Fibroblast of villous mesenchyme (primary cell): ENCODE measurements around the gene RPL26. TPM values are rescaled to one million over a fixed set of nuclear protein-coding genes. Genes with fewer than 3 reads are reported as not detected.
"Not testable (repeated sequence)": the region's sequence is repeated elsewhere in the genome, so short reads cannot be mapped to it uniquely, and the experiment has no call there.

Experiments used
- DNase-seq: peaks from one replicate; pipeline ENCODE4 v3.0.0-alpha.2; 2010; ENCODE audit warnings: low read depth
- H3K4me3 ChIP-seq: 2 replicates; pipeline ENCODE4 v1.5.1; 2011; ENCODE audit warnings: low read depth, mild to moderate bottlenecking, low read length
- total RNA-seq: library from RNA; depleted of rRNA; stranded (reverse); fragments of >200 nt; gene quantifications from 2 replicates; pipeline ENCODE4 v1.2.3, GENCODE V29; 2012
- TF ChIP-seq, protein P1 (sequence below): IDR thresholded peaks from 2 replicates; pipeline ENCODE4 v1.5.1; 2012; ENCODE audit warnings: low read depth, mild to moderate bottlenecking, low read length; ENCODE audit not compliant: insufficient read depth

The RPL26 gene
- total RNA-seq, 1 donor = 2,045 TPM

DNA sequence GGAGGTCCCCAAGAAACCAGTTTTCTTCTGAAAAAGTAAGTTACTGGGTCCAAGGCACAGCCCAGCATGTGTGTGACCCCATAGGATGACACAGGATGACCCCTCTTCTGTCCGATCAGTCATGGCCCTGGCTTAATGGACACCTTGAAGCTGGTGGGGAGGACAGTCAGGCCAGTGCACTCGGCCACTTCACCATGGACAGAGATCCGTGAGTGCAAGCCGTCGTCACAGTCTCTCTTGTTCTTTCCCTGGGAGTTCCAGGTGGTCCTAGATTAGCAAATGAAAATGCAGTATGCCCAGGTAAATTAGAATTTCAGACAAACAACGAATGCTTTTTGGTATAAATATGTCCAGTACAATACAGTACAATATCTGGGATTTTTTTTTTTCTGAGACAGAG lies 16.0 kb upstream of the RPL26 start:
- no peak for DNase-seq
- TF ChIP-seq, protein P1, sequence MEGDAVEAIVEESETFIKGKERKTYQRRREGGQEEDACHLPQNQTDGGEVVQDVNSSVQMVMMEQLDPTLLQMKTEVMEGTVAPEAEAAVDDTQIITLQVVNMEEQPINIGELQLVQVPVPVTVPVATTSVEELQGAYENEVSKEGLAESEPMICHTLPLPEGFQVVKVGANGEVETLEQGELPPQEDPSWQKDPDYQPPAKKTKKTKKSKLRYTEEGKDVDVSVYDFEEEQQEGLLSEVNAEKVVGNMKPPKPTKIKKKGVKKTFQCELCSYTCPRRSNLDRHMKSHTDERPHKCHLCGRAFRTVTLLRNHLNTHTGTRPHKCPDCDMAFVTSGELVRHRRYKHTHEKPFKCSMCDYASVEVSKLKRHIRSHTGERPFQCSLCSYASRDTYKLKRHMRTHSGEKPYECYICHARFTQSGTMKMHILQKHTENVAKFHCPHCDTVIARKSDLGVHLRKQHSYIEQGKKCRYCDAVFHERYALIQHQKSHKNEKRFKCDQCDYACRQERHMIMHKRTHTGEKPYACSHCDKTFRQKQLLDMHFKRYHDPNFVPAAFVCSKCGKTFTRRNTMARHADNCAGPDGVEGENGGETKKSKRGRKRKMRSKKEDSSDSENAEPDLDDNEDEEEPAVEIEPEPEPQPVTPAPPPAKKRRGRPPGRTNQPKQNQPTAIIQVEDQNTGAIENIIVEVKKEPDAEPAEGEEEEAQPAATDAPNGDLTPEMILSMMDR = no peak
- H3K4me3 ChIP-seq = no peak overlapping the region

DNA sequence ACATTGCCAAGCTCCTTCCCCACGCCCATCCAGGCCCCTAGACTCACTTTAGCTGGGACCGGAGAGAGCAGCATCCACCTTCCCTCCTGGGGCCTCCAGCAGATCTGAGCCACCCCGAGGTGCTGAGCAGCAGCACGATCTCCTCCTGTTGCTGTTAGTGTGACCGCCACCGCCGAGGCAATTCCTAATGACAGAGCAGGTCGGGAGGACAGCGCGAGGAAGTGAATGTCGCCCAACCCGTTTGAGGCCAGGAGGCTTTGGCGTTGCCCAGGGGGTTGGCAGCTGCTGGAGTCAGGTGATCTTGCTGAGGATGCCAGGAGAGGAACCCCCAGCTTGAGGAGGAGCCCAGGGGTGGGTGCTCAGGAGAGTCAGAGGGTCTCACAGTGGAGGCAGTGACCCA lies 14.6 kb upstream of the RPL26 start, which contains the start of gene RNF222:
TSS of gene RNF222 (minus strand) at position 192 of the 400 bp plus-strand sequence. CDS start 4,366 bp downstream, outside the sequence.
- no peak within 1 kb of the TSS for H3K4me3 ChIP-seq
- DNase-seq = no peak
- TF ChIP-seq, protein P1 = no peak

DNA sequence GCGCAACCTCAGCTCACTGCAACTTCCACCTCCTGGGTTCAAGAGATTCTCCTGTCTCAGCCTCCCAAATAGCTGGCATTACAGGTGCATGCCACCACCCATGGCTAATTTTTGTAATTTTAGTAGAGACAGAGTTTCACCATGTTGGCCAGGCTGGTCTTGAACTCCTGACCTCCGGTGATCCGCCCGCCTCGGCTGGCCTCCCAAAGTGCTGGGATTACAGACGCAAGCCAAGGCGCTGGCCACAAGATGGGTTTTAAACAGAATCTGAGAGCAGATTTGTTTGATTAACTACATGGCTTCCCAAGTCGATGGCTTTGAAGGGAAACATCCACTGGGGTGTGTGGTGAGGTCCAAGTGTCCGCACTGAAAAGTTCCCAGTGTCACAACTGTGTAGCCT lies 11.5 kb upstream of the RPL26 start:
- not testable (repeated sequence) for DNase-seq, H3K4me3 ChIP-seq

DNA sequence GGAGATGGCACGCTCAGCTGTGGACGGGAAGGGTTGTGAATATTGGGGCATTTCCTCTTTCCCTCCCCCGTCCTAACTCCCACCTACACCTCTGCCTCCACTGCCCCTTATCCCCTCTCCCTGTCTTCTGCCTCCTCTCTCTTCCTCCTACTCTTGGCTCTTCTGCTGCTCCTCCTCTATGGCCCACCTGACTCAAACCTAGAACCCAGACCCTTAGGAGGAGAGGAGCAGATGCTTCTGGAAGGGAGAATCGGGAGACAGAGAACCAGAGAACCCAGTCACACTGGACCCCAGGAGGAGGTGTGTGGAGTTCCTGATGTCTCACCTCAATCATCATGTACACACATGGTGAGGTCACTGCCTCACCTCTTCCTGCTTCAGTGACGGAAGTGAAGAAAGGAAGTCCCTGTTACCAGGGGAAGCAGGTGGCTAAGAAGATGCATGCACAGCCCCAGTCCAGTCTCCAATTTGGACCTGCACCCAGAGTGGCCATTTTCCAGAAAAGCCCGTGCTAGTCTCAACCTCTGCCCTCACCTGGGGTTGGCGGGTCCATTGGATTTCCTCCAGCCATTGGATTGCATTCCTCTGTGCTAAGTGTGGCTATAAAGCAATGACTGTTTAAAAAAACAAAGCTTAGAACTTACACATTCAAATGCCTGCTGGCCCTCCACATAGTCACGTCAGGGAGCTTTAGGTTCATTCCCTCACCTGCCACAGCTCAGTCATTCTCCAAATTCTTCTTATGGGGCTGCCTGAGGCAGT lies 10.7 kb upstream of the RPL26 start:
- no peak overlapping the region for H3K4me3 ChIP-seq
- no peak for DNase-seq
- TF ChIP-seq, protein P1 = no peak

DNA sequence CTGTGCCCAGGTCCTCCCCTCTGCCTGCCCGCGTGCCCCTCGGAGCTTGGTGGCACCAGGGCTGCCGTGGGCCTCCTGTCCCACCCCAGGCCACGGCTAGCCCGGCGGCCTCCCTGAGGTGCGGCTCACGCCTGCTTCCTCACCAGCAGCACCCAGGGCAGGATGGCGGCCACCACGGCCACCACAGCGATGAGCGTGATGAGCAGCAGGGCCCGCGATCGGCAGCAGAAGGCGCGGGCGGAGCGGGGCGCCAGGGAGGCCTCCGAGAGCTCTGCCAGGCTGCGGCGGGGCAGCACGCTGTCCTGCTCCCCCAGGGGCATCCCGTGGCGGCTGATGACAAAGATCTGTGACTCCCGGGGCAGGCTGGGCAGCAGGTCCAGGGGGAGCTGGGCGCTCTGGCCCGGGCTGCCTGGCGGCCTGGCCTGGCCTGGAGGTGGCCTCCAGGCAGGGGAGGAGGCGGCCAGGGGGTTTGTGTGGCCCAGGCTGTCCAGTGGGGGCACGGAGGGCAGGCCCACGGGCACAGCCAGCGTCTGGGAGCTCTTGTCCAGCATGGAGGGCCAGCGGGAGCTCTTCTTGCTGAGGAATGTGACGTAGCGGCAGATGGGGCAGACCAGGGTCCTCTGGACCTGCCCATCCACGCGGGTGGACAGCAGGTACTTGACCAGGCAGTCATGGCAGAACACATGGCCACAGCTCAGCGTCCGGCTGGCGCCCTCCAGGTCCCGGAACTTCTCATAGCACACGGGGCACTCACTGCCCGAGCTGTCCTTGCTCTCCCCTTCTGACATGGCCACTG lies 9.9 kb upstream of the RPL26 start:
- DNase-seq = no peak
- TF ChIP-seq, protein P1 = no peak
- H3K4me3 ChIP-seq = no peak overlapping the region

DNA sequence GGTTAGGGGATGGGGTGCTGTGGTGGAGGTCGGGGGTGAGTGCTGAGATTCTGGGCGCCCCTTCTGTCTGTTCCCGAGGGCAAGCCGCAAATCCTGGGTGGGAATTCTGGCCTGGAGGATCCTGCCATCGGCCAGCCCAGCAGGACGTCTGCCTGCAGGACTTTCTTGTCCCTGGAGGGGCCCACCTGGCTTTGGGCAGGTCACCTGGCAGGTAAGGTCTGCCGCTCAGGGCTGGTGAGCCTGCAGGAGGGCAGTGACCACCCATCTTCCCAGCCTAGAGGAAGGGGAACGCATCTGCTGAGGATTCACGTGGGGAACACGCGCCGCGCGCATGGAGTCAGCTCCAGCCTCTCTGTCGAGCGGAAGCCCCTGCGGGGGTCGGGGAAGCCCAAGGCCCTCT lies 9.3 kb upstream of the RPL26 start:
- TF ChIP-seq, protein P1 = no peak

DNA sequence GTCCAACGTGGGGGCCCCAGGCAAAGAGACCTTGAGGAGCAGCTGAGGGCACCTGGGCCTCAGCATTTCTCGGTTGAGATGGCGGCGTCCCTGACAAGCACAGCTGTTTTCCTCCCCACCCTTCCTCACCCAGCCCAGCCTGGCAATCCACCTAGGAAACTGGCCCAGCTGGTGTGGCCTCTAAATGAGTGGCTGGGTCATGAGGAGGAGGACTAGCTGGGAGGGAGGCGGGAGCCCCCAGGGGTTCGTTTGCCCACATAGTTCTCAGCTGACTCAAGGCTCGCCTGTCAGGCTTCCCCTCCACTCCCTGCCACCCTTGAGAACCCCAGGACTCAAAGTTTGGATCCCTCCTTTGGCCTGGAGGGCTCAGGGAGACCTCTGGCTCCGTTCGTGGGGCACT lies 8.7 kb upstream of the RPL26 start:
- DNase-seq = no peak
- no peak overlapping the region for H3K4me3 ChIP-seq
- TF ChIP-seq, protein P1 = no peak

More for the DNA sequence above, 9.3 kb upstream of the RPL26 start:
- H3K4me3 ChIP-seq = no peak overlapping the region
- DNase-seq = no peak
